ENCODE measurements around the gene WDR5B. TPM values are rescaled to one million over a fixed set of nuclear protein-coding genes. Genes with fewer than 3 reads are reported as not detected.
"Not testable (repeated sequence)": the region's sequence is repeated elsewhere in the genome, so short reads cannot be mapped to it uniquely, and the experiment has no call there.

Gene WDR5B
- total RNA-seq, 1 donor = 8.0 TPM

- TF ChIP-seq, protein P1, sequence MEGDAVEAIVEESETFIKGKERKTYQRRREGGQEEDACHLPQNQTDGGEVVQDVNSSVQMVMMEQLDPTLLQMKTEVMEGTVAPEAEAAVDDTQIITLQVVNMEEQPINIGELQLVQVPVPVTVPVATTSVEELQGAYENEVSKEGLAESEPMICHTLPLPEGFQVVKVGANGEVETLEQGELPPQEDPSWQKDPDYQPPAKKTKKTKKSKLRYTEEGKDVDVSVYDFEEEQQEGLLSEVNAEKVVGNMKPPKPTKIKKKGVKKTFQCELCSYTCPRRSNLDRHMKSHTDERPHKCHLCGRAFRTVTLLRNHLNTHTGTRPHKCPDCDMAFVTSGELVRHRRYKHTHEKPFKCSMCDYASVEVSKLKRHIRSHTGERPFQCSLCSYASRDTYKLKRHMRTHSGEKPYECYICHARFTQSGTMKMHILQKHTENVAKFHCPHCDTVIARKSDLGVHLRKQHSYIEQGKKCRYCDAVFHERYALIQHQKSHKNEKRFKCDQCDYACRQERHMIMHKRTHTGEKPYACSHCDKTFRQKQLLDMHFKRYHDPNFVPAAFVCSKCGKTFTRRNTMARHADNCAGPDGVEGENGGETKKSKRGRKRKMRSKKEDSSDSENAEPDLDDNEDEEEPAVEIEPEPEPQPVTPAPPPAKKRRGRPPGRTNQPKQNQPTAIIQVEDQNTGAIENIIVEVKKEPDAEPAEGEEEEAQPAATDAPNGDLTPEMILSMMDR (IDR thresholded peaks at IDR 0.05; ENCODE audit: insufficient read depth, low read length) = no peak
- peak within 1 kb of the TSS; percentile 97 for H3K4me3 ChIP-seq (ENCODE audit: low read depth, low read length)
- DNase-seq (ENCODE audit: low read depth) = peak; percentile 76
Measured at GRCh38 chr3:122382888-122383666, 32.8 kb downstream of the WDR5B start, which contains the start of gene MIX23. MIX23 (minus strand) TSS chr3:122383231; CDS start chr3:122383224, 7 bp downstream.

GRCh38 chr3:122377975-122378374 lies 37.9 kb downstream of the WDR5B start:
- no peak overlapping the region for H3K4me3 ChIP-seq (ENCODE audit: low read depth, low read length)
- TF ChIP-seq, protein P1 (IDR thresholded peaks at IDR 0.05; ENCODE audit: insufficient read depth, low read length) = no peak
- DNase-seq (ENCODE audit: low read depth) = no peak

GRCh38 chr3:122374034-122374433 lies 41.8 kb downstream of the WDR5B start:
- TF ChIP-seq, protein P1 (IDR thresholded peaks at IDR 0.05; ENCODE audit: insufficient read depth, low read length) = no peak
- H3K4me3 ChIP-seq (ENCODE audit: low read depth, low read length) = no peak overlapping the region
- DNase-seq (ENCODE audit: low read depth) = no peak

GRCh38 chr3:122366379-122366749 lies 49.5 kb downstream of the WDR5B start:
- DNase-seq (ENCODE audit: low read depth) = no peak
- TF ChIP-seq, protein P1 (IDR thresholded peaks at IDR 0.05; ENCODE audit: insufficient read depth, low read length) = no peak
- H3K4me3 ChIP-seq (ENCODE audit: low read depth, low read length) = no peak overlapping the region

DNA sequence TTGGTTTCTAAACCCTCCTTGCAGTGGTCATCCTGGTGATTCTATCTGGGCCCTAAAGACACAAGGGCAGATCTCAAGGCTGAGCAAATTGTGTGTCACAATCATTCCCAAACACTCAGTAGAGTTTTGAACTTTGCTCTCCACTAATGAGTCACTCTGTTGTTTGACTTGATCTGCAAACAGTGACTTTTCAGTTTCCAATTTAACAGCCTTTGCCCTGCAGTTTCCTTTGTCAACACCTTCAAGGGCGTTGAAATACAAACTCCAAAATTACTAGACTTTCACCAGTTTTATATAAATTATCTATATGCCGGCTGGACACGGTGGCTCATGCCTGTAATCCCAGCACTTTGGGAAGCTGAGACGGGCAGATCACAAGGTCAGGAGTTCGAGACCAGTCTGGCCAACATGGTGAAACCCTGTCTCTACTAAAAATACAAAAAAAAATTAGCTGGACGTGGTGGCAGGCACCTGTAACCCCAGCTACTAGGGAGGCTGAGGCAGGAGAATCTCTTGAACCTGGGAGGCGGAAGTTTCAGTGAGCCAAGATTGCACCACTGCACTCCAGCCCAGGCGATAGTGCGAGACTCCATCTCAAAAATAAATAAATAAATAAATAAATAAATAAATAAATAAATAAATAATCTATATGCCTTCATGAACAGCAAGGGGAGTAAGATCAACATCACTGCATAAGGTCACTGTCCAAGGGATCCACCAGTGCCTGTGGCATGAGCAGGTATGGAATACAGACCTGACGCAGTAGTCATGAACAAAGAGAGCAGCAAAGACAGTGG lies 50.1 kb downstream of the WDR5B start:
- DNase-seq (ENCODE audit: low read depth) = peak; percentile 8

DNA sequence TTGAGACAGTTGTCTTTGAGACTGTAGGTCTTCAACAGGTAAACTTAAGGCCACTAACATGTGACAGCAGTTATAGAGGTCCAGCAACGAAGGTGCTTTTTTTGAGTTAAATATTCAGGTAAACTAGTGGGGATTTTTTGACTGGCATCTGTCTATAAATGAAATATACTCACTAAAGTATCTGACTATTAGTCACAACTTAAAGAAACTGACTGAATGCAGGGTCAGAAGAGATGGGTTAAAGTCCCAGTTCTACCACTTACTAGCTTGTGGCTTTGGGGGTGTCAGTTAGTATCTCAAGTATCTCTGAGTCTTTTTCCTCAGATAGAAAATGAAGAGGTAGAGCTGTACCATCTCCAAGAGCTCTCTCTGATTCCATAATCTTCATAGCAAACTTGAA lies 50.8 kb downstream of the WDR5B start:
- no peak overlapping the region for H3K4me3 ChIP-seq (ENCODE audit: low read depth, low read length)
- DNase-seq (ENCODE audit: low read depth) = no peak
- TF ChIP-seq, protein P1 (IDR thresholded peaks at IDR 0.05; ENCODE audit: insufficient read depth, low read length) = no peak

More for the DNA sequence above, 50.1 kb downstream of the WDR5B start:
- not testable (repeated sequence) for H3K4me3 ChIP-seq (ENCODE audit: low read depth, low read length)

GRCh38 chr3:122364490-122364889 lies 51.4 kb downstream of the WDR5B start:
- TF ChIP-seq, protein P1 (IDR thresholded peaks at IDR 0.05; ENCODE audit: insufficient read depth, low read length) = no peak
- no peak for DNase-seq (ENCODE audit: low read depth)
- no peak overlapping the region for H3K4me3 ChIP-seq (ENCODE audit: low read depth, low read length)

All from fibroblast of the aortic adventitia (primary cell).